Measurements from ENCODE around the gene CBFB. TPM values are rescaled to one million over a fixed set of nuclear protein-coding genes. Genes with fewer than 3 reads are reported as not detected.
A peak's percentile ranks its signal among the peaks of the same experiment; 100 is the strongest.

The CBFB gene
- total and polyA plus RNA-seq, 2 of the 4 experiments (the other 2 are of a cell fraction): 44.2 to 48.0 TPM

- H3K4me3 ChIP-seq (ENCODE audit: insufficient read depth, low read depth, low read length): no peak overlapping the region
- peak overlapping the region; percentile 23 for H2BK5ac ChIP-seq (ENCODE audit: low read depth, low read length, poor library complexity, severe bottlenecking)
- H3K27ac ChIP-seq (ENCODE audit: insufficient read depth, low read length): no peak overlapping the region
- intact Hi-C loops (cut with micrococcal nuclease) (no loop called here), dilution Hi-C loops (cut with HindIII; ENCODE audit: low sequenced_read_pairs, unreplicated experiment) (no loop called here), in situ Hi-C loops (cut with MboI; ENCODE audit: low sequenced_read_pairs) (no loop called here)
- peaks cover 24% of the 10 kb centered on the region for H4K20me1 ChIP-seq (ENCODE audit: insufficient read depth, low read length)
- CTCF ChIA-PET: no interaction called here
- no TSS peak for BruUV-seq (replicated peaks)
- peaks cover 17 to 61% of the 10 kb centered on the region in 2 experiments for H3K79me1 ChIP-seq (ENCODE audit: low read depth in 1 of 2, low read length in 2 of 2)
- H3K36me3 ChIP-seq (ENCODE audit: control insufficient read depth, insufficient read depth, low read length): peaks cover 11% of the 10 kb centered on the region
- ATAC-seq (ENCODE audit: low read depth) (peak; percentile 50), DNase-seq (peak; percentile 24)
- no peak overlapping the region for H3K56ac ChIP-seq (ENCODE audit: extremely low read depth, insufficient read depth, low read length)
- no peak overlapping the region for H4K91ac ChIP-seq (ENCODE audit: insufficient read depth, low read depth, low read length)
- no peak overlapping the region for H2AK5ac ChIP-seq (ENCODE audit: low read depth, low read length)
- H3K27me3 ChIP-seq (ENCODE audit: control insufficient read depth, insufficient read depth, low read length): no peaks in the 10 kb centered on the region
- H2BK20ac ChIP-seq (ENCODE audit: low read depth, low read length): no peak overlapping the region
- H4K8ac ChIP-seq (ENCODE audit: low read depth in 2 of 2, low read length in 2 of 2): no peak overlapping the region
- POLR2A ChIA-PET (ENCODE audit: unreplicated experiment): no interaction called here
- no peaks in the 10 kb centered on the region for H3K9me3 ChIP-seq (ENCODE audit: control insufficient read depth, insufficient read depth, low read length)
- H3K9me1 ChIP-seq (ENCODE audit: insufficient read depth, low read length): peaks cover 10% of the 10 kb centered on the region
- no peak overlapping the region for H2AFZ ChIP-seq (replicated peaks; ENCODE audit: low read length, poor library complexity)
- no peak overlapping the region for H3K14ac ChIP-seq (replicated peaks; ENCODE audit: low read depth, low read length)
- no peak overlapping the region for H4K5ac ChIP-seq (ENCODE audit: low read depth, low read length)
- H3K4me2 ChIP-seq (ENCODE audit: low read depth, low read length): no peak overlapping the region
- WGBS, 2 experiments (ENCODE audit: extremely low coverage in 2 of 2, insufficient read length in 1 of 2): 40% methylated on average over 1 of the region's 2 CpGs; no CpG with 5 or more reads in 1 of the 2 experiments
- TF ChIP-seq FOS (IDR thresholded peaks at IDR 0.05; ENCODE audit: low read depth, low read length): no peak
- no peak for TF ChIP-seq CEBPB (IDR thresholded peaks at IDR 0.05; ENCODE audit: low read depth, low read length)
- TF ChIP-seq MXI1 (IDR thresholded peaks at IDR 0.05; ENCODE audit: borderline replicate concordance, low read depth, low read length): no peak
- TF ChIP-seq POLR2A (IDR thresholded peaks at IDR 0.05; ENCODE audit: low read depth, low read length): no peak
- TF ChIP-seq CHD1 (IDR thresholded peaks at IDR 0.05; ENCODE audit: low read depth, low read length): no peak
- TF ChIP-seq MAFK (IDR thresholded peaks at IDR 0.05; ENCODE audit: low read depth, low read length): no peak
- TF ChIP-seq RAD21 (IDR thresholded peaks at IDR 0.05; ENCODE audit: low read length): no peak
- TF ChIP-seq BHLHE40 (IDR thresholded peaks at IDR 0.05; ENCODE audit: low read depth, low read length): no peak
- TF ChIP-seq CTCF (conservative IDR thresholded peaks at IDR 0.05; ENCODE audit: low read depth, low read length): no peak
- no peak for TF ChIP-seq SMC3 (IDR thresholded peaks at IDR 0.05; ENCODE audit: low read depth, low read length)
- no peak for TF ChIP-seq ELK1 (IDR thresholded peaks at IDR 0.05; ENCODE audit: borderline replicate concordance, low read depth, low read length)
- no peak for TF ChIP-seq RCOR1 (IDR thresholded peaks at IDR 0.05; ENCODE audit: insufficient replicate concordance, low read length)
- no peak overlapping the region for H3K18ac ChIP-seq (ENCODE audit: low read depth, low read length)
- H2BK120ac ChIP-seq (ENCODE audit: low read depth, low read length): no peak overlapping the region
- H3K23ac ChIP-seq (ENCODE audit: low read depth, low read length): no peak overlapping the region; the same call in 1 of the 2 replicates
- H3K4me1 ChIP-seq (ENCODE audit: control insufficient read depth, insufficient read depth, low read length): peaks cover 2% of the 10 kb centered on the region; the same call in 1 of the 2 replicates
- H2BK15ac ChIP-seq (ENCODE audit: low read depth, low read length): no peak overlapping the region; the same call in 2 of the 3 replicates
- no peak overlapping the region for H3K9ac ChIP-seq (ENCODE audit: low read depth, low read length)
- no peak overlapping the region for H3K4ac ChIP-seq (ENCODE audit: low read depth, low read length)
- no peak overlapping the region for H2AK9ac ChIP-seq (replicated peaks; ENCODE audit: low read depth, low read length, poor library complexity)
Measured at GRCh38 chr16:67050796-67051195, 21.8 kb downstream of the CBFB start.

Measured in IMR-90 (cell line).